Measurements from ENCODE around the gene EXT2.

DNA sequence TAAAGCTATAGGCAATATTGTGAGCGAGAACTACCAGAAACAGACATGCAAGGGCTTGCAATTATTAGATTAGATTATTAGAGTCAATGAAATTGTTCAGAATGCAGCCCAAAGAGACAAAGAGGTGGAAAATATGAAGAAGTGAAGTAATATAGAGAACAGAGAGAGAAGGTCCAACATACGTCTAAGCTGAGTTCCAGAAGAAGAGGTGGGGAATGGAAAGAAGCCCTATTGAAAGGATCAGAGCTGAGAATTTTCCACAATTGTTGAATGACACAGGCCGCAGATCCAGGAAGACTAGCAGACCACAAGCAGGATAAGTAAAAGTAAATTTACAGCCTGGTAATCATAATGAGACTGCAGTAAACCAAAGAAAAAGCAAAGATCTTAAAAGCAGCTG is 93.2 kb downstream of the EXT2 start:
- TF ChIP-seq, protein P1, sequence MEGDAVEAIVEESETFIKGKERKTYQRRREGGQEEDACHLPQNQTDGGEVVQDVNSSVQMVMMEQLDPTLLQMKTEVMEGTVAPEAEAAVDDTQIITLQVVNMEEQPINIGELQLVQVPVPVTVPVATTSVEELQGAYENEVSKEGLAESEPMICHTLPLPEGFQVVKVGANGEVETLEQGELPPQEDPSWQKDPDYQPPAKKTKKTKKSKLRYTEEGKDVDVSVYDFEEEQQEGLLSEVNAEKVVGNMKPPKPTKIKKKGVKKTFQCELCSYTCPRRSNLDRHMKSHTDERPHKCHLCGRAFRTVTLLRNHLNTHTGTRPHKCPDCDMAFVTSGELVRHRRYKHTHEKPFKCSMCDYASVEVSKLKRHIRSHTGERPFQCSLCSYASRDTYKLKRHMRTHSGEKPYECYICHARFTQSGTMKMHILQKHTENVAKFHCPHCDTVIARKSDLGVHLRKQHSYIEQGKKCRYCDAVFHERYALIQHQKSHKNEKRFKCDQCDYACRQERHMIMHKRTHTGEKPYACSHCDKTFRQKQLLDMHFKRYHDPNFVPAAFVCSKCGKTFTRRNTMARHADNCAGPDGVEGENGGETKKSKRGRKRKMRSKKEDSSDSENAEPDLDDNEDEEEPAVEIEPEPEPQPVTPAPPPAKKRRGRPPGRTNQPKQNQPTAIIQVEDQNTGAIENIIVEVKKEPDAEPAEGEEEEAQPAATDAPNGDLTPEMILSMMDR (conservative IDR thresholded peaks at IDR 0.05; ENCODE audit: low read depth, low read length): no peak
- TF ChIP-seq EZH2 (IDR thresholded peaks at IDR 0.05; ENCODE audit: low read length, unreplicated experiment) (no peak), EZH2phosphoT487 (IDR thresholded peaks at IDR 0.05; ENCODE audit: borderline replicate concordance, low read length) (no peak)
